GM10266 (cell line): ENCODE results near the gene TEX14.

Source experiments
- DNase-seq: peaks from one replicate; pipeline ENCODE4 v3.0.0; 2012; ENCODE audit errors: extremely low spot score
- TF ChIP-seq, protein P1 (sequence below): IDR thresholded peaks from 2 replicates; pipeline ENCODE4 v1.5.1; 2012; ENCODE audit warnings: mild to moderate bottlenecking, low read depth; ENCODE audit not compliant: control insufficient read depth, insufficient read depth; ENCODE audit errors: missing control alignments

Gene TEX14, protein sequence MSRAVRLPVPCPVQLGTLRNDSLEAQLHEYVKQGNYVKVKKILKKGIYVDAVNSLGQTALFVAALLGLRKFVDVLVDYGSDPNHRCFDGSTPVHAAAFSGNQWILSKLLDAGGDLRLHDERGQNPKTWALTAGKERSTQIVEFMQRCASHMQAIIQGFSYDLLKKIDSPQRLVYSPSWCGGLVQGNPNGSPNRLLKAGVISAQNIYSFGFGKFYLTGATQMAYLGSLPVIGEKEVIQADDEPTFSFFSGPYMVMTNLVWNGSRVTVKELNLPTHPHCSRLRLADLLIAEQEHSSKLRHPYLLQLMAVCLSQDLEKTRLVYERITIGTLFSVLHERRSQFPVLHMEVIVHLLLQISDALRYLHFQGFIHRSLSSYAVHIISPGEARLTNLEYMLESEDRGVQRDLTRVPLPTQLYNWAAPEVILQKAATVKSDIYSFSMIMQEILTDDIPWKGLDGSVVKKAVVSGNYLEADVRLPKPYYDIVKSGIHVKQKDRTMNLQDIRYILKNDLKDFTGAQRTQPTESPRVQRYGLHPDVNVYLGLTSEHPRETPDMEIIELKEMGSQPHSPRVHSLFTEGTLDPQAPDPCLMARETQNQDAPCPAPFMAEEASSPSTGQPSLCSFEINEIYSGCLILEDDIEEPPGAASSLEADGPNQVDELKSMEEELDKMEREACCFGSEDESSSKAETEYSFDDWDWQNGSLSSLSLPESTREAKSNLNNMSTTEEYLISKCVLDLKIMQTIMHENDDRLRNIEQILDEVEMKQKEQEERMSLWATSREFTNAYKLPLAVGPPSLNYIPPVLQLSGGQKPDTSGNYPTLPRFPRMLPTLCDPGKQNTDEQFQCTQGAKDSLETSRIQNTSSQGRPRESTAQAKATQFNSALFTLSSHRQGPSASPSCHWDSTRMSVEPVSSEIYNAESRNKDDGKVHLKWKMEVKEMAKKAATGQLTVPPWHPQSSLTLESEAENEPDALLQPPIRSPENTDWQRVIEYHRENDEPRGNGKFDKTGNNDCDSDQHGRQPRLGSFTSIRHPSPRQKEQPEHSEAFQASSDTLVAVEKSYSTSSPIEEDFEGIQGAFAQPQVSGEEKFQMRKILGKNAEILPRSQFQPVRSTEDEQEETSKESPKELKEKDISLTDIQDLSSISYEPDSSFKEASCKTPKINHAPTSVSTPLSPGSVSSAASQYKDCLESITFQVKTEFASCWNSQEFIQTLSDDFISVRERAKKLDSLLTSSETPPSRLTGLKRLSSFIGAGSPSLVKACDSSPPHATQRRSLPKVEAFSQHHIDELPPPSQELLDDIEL (N-terminal part only)

GRCh38 chr17:58691701-58692238, at the start of gene TEX14:
TSS of gene TEX14 (minus strand) at chr17:58692045. CDS start at chr17:58652001, 40,044 bp downstream.
- no peak for DNase-seq
- TF ChIP-seq, protein P1, sequence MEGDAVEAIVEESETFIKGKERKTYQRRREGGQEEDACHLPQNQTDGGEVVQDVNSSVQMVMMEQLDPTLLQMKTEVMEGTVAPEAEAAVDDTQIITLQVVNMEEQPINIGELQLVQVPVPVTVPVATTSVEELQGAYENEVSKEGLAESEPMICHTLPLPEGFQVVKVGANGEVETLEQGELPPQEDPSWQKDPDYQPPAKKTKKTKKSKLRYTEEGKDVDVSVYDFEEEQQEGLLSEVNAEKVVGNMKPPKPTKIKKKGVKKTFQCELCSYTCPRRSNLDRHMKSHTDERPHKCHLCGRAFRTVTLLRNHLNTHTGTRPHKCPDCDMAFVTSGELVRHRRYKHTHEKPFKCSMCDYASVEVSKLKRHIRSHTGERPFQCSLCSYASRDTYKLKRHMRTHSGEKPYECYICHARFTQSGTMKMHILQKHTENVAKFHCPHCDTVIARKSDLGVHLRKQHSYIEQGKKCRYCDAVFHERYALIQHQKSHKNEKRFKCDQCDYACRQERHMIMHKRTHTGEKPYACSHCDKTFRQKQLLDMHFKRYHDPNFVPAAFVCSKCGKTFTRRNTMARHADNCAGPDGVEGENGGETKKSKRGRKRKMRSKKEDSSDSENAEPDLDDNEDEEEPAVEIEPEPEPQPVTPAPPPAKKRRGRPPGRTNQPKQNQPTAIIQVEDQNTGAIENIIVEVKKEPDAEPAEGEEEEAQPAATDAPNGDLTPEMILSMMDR: no peak

DNA sequence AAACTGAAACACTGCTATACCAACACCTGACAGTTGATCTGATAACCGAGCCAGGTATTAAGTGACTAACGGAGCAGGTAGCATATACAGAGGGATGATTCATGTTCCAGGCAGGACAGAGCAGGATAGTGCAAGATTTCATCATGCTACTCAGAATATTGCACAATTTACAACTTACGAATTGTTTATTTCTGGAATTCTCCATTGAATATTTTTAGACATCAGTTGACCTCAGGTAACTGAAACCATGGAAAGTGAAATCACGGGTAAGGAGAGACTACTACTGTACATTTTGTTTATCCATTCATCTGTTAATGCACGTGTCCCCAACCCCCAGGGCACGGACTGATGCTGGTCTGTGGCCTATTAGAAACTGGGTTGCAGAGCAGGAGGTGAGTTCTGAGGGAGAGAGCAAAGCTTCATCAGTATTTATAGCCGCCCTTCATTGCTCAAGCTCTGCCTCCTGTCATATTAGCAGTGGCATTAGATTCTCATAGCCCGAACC, 49.3 kb upstream of the TEX14 start:
- TF ChIP-seq, protein P1: no peak
- DNase-seq: no peak

DNA sequence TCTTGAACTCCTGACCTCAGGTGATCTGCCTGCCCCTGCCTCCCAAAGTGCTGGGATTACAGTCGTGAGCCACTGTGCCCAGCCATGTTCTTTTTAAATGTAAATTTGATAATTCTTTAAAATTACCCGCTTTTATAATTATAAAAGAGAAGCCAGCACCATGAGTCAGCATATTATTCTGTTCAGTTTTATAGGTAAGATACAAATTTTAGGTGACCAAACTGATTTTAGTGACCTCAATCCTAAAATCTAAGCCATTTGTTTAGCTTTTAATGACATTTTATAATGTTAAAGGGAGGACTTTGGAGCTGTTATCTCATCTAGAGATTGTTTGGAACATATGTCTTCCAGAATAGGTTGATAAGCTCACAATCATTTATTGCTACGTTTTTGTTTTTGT, 43.0 kb upstream of the TEX14 start:
- DNase-seq: no peak
- TF ChIP-seq, protein P1: no peak

DNA sequence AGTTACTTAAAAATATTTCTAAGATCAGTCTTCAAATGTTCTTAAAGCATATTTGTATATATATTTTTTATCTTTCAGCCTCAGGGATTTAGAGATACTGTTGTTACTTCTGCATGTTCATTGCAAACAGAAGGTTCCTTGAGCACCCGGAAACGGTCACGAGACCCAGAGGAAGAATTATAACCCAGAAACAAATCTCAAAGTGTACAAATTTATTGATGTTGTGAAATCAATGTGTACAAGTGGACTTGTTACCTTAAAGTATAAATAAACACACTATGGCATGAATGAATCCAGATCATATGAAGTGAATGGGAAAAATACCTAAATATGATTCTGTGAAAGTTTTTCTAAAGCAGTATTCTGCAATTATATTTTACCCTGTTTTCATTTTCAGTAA, 42.2 kb upstream of the TEX14 start:
- no peak for DNase-seq
- TF ChIP-seq, protein P1: no peak

DNA sequence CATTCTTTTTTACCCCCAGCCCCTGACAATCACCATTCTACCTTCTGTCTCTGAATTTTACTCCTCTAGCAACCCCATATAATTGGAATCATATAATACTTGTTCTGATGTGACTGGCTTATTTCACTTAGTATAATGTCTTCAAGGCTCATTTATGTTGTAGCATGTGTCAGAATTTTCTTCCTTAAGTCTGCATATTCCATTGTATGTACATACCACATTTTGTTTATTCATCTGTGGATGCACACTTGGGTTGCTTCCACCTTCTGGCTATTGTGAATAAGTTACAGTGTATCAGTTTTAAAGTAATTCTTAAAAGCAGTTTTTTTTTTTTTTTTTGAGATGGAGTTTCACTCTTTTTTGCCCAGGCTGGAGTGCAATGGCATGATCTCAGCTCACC, 39.1 kb upstream of the TEX14 start:
- no peak for DNase-seq
- TF ChIP-seq, protein P1: no peak

- TF ChIP-seq, protein P1: no peak
- no peak for DNase-seq
Measured at GRCh38 chr17:58728798-58729197, 37.0 kb upstream of the TEX14 start.
